Prostate gland (tissue), 2 donors: ENCODE measurements around the gene MAPKAP1. TPM values are rescaled to one million over a fixed set of nuclear protein-coding genes. Genes with fewer than 3 reads are reported as not detected.
A peak's percentile ranks its signal among the peaks of the same experiment; 100 is the strongest.

Experiments
- DNase-seq: peaks from one replicate; pipeline ENCODE4 v3.0.0-alpha.2; 2019; ENCODE audit warnings: low spot score
- H3K27ac ChIP-seq, 2 donors: fragments of 200-600 bp; sonication (generic); 2 replicates each; pipeline ENCODE4 v1.5.1; 2017 to 2019
- H3K27me3 ChIP-seq: fragments of 200-600 bp; sonication (generic); replicated peaks from 2 replicates; pipeline ENCODE4 v1.5.1; 2019; ENCODE audit not compliant: insufficient read depth
- H3K36me3 ChIP-seq, 2 donors: fragments of 200-600 bp; sonication (generic); 1 replicate in 1 of 2; 2 replicates in 1 of 2; pipeline versions ENCODE4 v1.5.1 to v1.8.1; 2017 to 2019
- H3K4me1 ChIP-seq: fragments of 200-600 bp; sonication (generic); replicated peaks from 2 replicates; pipeline ENCODE4 v1.5.1; 2019
- H3K4me3 ChIP-seq, 2 donors: fragments of 200-600 bp; sonication (generic); 2 replicates each; pipeline ENCODE4 v1.5.1; 2017 to 2019
- H3K9me3 ChIP-seq: fragments of 200-600 bp; sonication (generic); 2 replicates; pipeline ENCODE4 v1.5.1; 2017
- CTCF ChIP-seq, 4 experiments: fragments of 200-600 bp in 2 of 4; fragments of 450-650 bp in 2 of 4; sonication (generic) in 2 of 4; IDR thresholded peaks; 1 replicate in 3 of 4; 2 replicates in 1 of 4; pipeline ENCODE4 v1.5.1; 2016 to 2019; ENCODE audit warnings: antibody characterized with exemption in 4 of 4, mild to moderate bottlenecking in 2 of 4, moderate library complexity in 2 of 4
- POLR2A ChIP-seq: fragments of 450-650 bp; IDR thresholded peaks from one replicate; pipeline ENCODE4 v1.6.1; 2016; ENCODE audit warnings: antibody characterized with exemption, mild to moderate bottlenecking
- POLR2AphosphoS5 ChIP-seq: sonication (generic); formaldehyde crosslinking; IDR thresholded peaks from one replicate; pipeline ENCODE4 v1.6.1; 2017; ENCODE audit warnings: antibody characterized with exemption
- WGBS: methylation state at CpG from one replicate; pipeline ENCODE4 v1.1.5; 2018; 5-methylcytosine and 5-hydroxymethylcytosine counted together
- intact Hi-C: fragments of 100-400 bp; cut with DNase I; formaldehyde crosslinking; loops from one replicate; pipeline ENCODE4 v1.14.2; 2022
- total RNA-seq, 2 donors: library from RNA; depleted of rRNA; stranded (reverse); fragments of >200 nt; gene quantifications; one replicate each; pipeline ENCODE4 v1.1.0, GENCODE V29; 2016

The MAPKAP1 gene
- total RNA-seq, 2 donors from 2014 or later, result 62.4 to 91.2 TPM

DNA sequence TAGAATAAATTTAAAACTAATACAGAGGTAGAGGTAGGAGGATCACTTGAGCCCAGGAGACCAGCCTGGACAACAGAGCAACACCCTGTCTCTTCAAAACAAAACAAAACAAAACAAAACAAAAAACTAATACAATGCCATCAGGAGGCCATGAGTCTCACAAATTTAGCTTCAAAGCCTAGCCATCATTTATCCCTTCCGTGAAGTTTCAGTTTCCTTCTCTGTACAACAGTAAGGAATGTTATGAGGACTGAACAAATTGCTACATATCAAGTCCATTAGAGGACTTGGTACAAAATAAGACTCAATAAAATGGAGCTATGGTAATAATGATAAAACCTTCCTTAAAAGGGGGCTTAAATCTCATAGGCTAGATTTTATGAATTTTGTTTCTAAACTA lies 60.8 kb downstream of the MAPKAP1 start:
- no peaks in the 10 kb centered on the region for H3K4me1 ChIP-seq
- no peaks in the 10 kb centered on the region for H3K27me3 ChIP-seq
- H3K27ac ChIP-seq, result peak overlapping the region; percentile 4 to 30
- H3K4me3 ChIP-seq, result no peak overlapping the region
- H3K36me3 ChIP-seq, result no peaks in the 10 kb centered on the region
- WGBS, result 37% methylated on average over 1 of the region's 1 CpG
- no peaks in the 10 kb centered on the region for H3K9me3 ChIP-seq
- no peak for DNase-seq
- TF ChIP-seq POLR2A, result no peak
- TF ChIP-seq POLR2AphosphoS5, result no peak
- no peak for TF ChIP-seq CTCF (IDR thresholded peaks at IDR 0.05)
- intact Hi-C loops, result no loop called here

DNA sequence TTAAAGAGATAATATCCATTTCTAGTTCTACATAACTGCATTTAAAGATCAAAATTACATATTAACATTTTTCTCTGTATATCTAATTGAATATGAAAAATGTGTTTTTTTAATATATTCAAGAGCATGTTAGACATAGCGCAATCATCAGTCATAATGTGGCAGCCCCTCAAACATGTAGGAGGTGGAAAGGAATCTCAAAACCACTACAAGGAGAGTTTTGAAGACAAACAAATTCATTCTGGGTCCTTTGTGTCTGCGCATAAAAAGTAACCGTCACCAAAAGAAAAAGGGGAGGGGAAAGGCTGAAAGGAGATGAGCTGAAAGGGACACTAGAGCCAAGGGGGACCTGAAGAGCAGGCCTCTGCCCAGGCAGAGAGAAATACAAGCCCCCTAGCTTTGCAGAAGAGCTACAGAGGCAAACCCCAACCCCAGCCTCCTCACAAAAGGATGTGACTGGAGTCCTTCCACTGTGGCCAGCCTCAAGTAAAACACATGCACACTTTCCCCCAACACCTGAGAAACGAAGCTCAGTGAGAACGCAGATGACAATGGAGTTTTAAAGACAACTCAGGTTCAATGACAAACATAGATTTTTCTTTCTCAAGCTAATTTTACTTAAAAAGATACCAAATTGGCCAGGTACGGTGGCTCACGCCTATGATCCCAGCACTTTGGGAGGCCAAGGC lies 62.0 kb downstream of the MAPKAP1 start:
- H3K27ac ChIP-seq, result no peak overlapping the region
- no peak for DNase-seq
- H3K4me3 ChIP-seq, result no peak overlapping the region
- 94% methylated on average over 7 of the region's 7 CpGs for WGBS
- H3K9me3 ChIP-seq, result no peaks in the 10 kb centered on the region
- H3K27me3 ChIP-seq, result no peaks in the 10 kb centered on the region
- intact Hi-C loops, result no loop called here
- TF ChIP-seq POLR2AphosphoS5, result no peak
- no peak for TF ChIP-seq POLR2A
- no peak for TF ChIP-seq CTCF (IDR thresholded peaks at IDR 0.05)
- H3K36me3 ChIP-seq, result no peaks in the 10 kb centered on the region
- H3K4me1 ChIP-seq, result no peaks in the 10 kb centered on the region

- 100% methylated on average over 1 of the region's 1 CpG for WGBS
- no peaks in the 10 kb centered on the region for H3K27me3 ChIP-seq
These were observed 64.7 kb downstream of the MAPKAP1 start for GRCh38 chr9:125642311-125642710.

DNA sequence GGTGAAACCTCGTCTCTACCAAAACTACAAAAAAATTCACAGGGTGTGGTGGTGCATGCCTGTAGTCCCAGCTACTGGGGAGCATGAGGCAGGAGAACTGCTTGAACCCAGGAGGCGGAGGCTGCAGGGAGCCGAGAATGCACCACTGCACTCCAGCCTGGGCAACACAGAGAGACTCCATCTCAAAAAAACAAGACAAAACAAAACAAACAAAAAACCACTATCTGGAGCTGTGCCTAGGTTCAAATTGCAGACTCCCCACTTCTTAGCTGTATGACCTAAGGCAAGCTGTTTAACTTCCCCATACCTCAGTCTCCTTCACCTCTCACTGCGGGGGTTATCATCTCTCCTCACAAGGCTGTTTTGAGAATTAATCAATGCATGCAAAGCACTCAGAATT lies 68.0 kb downstream of the MAPKAP1 start:
- no peak for TF ChIP-seq POLR2A
- TF ChIP-seq POLR2AphosphoS5, result no peak
- TF ChIP-seq CTCF (IDR thresholded peaks at IDR 0.05), result no peak
- peaks cover 4% of the 10 kb centered on the region for H3K4me1 ChIP-seq
- H3K36me3 ChIP-seq, result no peaks in the 10 kb centered on the region
- no peak for DNase-seq
- no peak overlapping the region for H3K27ac ChIP-seq
- H3K27me3 ChIP-seq, result no peaks in the 10 kb centered on the region
- H3K4me3 ChIP-seq, result no peak overlapping the region
- WGBS, result 95% methylated on average over 4 of the region's 4 CpGs
- intact Hi-C loops, result loop anchor here (10.0 kb wide), 1 partner anchor 586 kb away; no protein-coding TSS in a partner anchor
- no peaks in the 10 kb centered on the region for H3K9me3 ChIP-seq

More at GRCh38 chr9:125642311-125642710, 64.7 kb downstream of the MAPKAP1 start:
- H3K27ac ChIP-seq, result no peak overlapping the region
- intact Hi-C loops, result no loop called here
- no peak for DNase-seq
- H3K4me1 ChIP-seq, result no peaks in the 10 kb centered on the region
- no peak overlapping the region for H3K4me3 ChIP-seq
- TF ChIP-seq POLR2A (no peak), POLR2AphosphoS5 (no peak)
- no peaks in the 10 kb centered on the region for H3K9me3 ChIP-seq
- H3K36me3 ChIP-seq, result no peaks in the 10 kb centered on the region

- Histone ChIP-seq H3K4me1 (peaks cover 8% of the 10 kb centered on the region), H3K4me3 (no peak overlapping the region), H3K9me3 (no peaks in the 10 kb centered on the region), H3K27me3 (no peaks in the 10 kb centered on the region), H3K27ac (no peak overlapping the region), H3K36me3 (no peaks in the 10 kb centered on the region)
- no peak for DNase-seq
- WGBS, result 79% methylated on average over 7 of the region's 7 CpGs
- intact Hi-C loops, result loop anchor here (10.0 kb wide), 1 partner anchor 586 kb away; no protein-coding TSS in a partner anchor
- TF ChIP-seq POLR2A (no peak), CTCF (IDR thresholded peaks at IDR 0.05) (no peak), POLR2AphosphoS5 (no peak)
These were observed 68.6 kb downstream of the MAPKAP1 start for GRCh38 chr9:125638239-125639045.
